B cell (primary cell): ENCODE data around the gene SPATA31D4.

Experiments used
- EZH2 ChIP-seq: IDR thresholded peaks from 2 replicates; pipeline ENCODE4 v1.6.1; 2012; ENCODE audit warnings: borderline replicate concordance, low read depth, mild to moderate bottlenecking, moderate library complexity, low read length; ENCODE audit not compliant: insufficient read depth, poor library complexity, severe bottlenecking
- TF ChIP-seq, protein P1 (sequence below): fragments of 200-600 bp; IDR thresholded peaks from one replicate; pipeline ENCODE4 v1.8.0; 2022; ENCODE audit warnings: antibody characterized with exemption, mild to moderate bottlenecking

DNA sequence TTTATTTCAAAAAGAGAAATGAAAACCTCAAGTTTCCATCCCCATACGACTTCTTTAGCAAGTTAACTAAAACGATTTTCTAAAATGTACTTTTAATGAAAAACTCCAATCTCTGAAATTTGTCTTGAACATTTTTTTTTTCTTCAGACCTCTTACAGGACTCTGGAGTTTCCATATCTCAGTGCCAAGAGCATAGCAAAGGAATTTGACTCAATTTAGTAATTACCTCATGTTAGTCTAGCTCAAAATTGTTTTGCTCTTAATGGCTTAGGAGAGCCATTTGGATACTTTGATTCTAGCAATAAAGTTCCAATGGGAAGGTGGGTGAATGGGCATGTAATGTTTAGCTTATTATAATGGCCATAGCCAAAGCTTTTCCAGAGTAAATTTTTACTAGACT, 26.0 kb upstream of the SPATA31D4 start:
- TF ChIP-seq, protein P1, sequence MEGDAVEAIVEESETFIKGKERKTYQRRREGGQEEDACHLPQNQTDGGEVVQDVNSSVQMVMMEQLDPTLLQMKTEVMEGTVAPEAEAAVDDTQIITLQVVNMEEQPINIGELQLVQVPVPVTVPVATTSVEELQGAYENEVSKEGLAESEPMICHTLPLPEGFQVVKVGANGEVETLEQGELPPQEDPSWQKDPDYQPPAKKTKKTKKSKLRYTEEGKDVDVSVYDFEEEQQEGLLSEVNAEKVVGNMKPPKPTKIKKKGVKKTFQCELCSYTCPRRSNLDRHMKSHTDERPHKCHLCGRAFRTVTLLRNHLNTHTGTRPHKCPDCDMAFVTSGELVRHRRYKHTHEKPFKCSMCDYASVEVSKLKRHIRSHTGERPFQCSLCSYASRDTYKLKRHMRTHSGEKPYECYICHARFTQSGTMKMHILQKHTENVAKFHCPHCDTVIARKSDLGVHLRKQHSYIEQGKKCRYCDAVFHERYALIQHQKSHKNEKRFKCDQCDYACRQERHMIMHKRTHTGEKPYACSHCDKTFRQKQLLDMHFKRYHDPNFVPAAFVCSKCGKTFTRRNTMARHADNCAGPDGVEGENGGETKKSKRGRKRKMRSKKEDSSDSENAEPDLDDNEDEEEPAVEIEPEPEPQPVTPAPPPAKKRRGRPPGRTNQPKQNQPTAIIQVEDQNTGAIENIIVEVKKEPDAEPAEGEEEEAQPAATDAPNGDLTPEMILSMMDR = no peak
- TF ChIP-seq EZH2 = no peak
